ENCODE results near the gene NFAM1.

DNA sequence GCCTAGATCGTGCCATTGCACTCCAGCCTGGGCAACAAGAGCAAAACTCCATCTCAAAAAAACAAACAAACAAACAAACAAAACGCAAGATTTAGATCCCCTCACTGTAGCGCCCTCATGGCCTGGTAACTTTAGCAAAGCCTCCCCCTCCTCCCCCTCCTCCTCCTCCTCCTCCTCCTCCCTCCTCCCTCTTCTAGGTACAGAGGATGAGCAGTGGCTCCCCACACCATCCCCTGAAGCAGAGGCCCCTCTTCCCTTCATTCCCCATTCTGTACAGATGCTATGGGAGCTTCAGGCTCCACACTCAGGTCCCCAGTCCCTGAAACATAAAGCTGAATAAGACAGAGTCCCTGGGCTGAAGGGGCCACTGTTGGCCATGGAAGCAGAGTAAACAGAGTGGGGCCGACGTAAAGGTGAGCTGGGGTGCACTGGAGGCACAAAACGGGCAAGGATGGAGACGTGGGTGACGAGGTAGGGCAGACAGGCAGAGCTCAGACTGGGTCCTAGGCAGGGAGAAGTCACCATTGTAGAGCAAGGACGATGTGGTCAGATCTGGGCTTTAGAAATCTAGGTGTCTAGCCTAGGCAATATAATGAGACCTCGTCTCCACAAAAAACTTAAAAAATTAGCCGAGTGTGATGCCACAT lies 19.4 kb upstream of the NFAM1 start:
- TF ChIP-seq CTCF (IDR thresholded peaks at IDR 0.05), result no peak
- no peak for TF ChIP-seq POLR2A (IDR thresholded peaks at IDR 0.05)

All from right lobe of liver (tissue), 4 donors.